NCI-H748 treated with DMSO at 0.1 percent for 48 hours (cell line): ENCODE measurements around the gene DGKA.
A peak's percentile ranks its signal among the peaks of the same experiment; 100 is the strongest.

Experiments
- DNase-seq: peaks from one replicate; lab custom pipeline; 2025; lab: John Stamatoyannopoulos, UW

DGKA gene

GRCh38 chr12:55931780-55932550, 1.0 kb downstream of the DGKA start:
- no peak for DNase-seq

GRCh38 chr12:55932551-55932910, 1.6 kb downstream of the DGKA start:
- DNase-seq = peak; percentile 13

- no peak for DNase-seq
Measured at GRCh38 chr12:55933169-55933798, 2.3 kb downstream of the DGKA start.

- no peak for DNase-seq
Measured at GRCh38 chr12:55933799-55934742, 3.1 kb downstream of the DGKA start.

GRCh38 chr12:55934773-55935172, 3.8 kb downstream of the DGKA start:
- no peak for DNase-seq

- DNase-seq = no peak
Measured at GRCh38 chr12:55935738-55936151, 4.8 kb downstream of the DGKA start.

GRCh38 chr12:55937981-55938380, 7.0 kb downstream of the DGKA start:
- DNase-seq = no peak

GRCh38 chr12:55938826-55939501, 8.0 kb downstream of the DGKA start:
- DNase-seq = no peak

GRCh38 chr12:55940065-55940732, 9.2 kb downstream of the DGKA start:
- peak; percentile 76 for DNase-seq

- DNase-seq = no peak
Measured at GRCh38 chr12:55942055-55942454, 11.1 kb downstream of the DGKA start.

- DNase-seq = no peak
Measured at GRCh38 chr12:55942577-55943136, 11.7 kb downstream of the DGKA start.

- DNase-seq = no peak
Measured at GRCh38 chr12:55946553-55946952, 15.6 kb downstream of the DGKA start.

- DNase-seq = no peak
Measured at GRCh38 chr12:55955344-55955743, 24.4 kb downstream of the DGKA start.

GRCh38 chr12:55955800-55956508, 25.0 kb downstream of the DGKA start:
- DNase-seq = no peak

GRCh38 chr12:55957106-55957859, 26.3 kb downstream of the DGKA start:
- no peak for DNase-seq

- no peak for DNase-seq
Measured at GRCh38 chr12:55963760-55964159, 32.8 kb downstream of the DGKA start.

GRCh38 chr12:55965240-55965639, 34.3 kb downstream of the DGKA start:
- DNase-seq = no peak

- no peak for DNase-seq
Measured at GRCh38 chr12:55965941-55966407, 35.0 kb downstream of the DGKA start, which contains the start of gene PMEL. Gene PMEL, minus strand, starts transcription at chr12:55966042. Its CDS starts 31 bp downstream, at chr12:55966011.
